Measurements from ENCODE around the gene ANKS4B.

DNA sequence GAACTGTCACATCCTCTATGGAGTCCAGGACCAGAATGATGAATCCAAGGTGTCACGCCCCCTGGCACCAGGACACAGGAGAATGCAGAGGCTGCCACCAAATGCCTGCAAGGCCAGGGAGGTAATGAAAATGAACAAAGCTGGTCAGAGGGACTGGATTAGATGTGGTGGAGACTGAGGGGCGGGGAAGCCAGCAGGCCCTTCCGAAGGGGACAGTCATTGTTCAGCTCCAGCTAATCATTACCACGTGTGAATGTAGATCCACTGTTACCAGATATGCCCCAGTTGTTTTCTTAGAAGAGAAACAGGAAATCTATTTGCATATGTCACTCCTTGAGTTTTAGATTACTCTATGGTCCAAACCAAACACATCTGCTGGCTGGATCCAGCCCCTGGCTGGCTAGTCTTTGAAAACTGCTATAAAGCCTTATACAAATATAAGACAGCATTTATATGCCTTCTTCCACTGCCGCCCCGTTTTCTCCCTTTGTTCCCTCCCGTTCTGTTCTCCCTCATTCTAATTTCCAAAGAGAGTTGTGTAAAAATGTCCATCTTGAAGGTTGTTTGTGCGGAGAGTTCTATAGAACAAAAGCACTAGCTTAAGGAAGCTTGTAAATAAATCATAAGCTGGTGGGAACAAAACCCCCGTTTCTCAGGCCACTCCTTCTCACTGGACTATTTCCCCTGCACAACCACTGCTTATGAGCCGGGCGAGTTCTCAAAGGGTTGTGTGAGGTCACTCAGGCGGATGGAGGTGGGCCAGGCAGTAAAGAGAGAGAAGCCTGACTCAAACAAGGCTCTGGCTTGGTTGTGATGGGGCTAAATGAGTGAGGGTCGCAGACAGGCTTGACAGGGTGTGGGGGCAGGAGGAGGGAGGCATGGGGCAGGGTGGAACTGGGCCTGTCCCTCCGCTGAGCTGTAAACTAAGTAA lies 30.4 kb downstream of the ANKS4B start:
- TF ChIP-seq EZH2 (IDR thresholded peaks at IDR 0.05; ENCODE audit: low read depth, unreplicated experiment) = no peak
- no peak for TF ChIP-seq CTCF (conservative IDR thresholded peaks at IDR 0.05; ENCODE audit: low read depth in 2 of 2)
- TF ChIP-seq JUNB (IDR thresholded peaks at IDR 0.05; ENCODE audit: unreplicated experiment) = no peak
- TF ChIP-seq POLR2AphosphoS5 (IDR thresholded peaks at IDR 0.05; ENCODE audit: low read depth) = no peak
- TF ChIP-seq EZH2phosphoT487 (IDR thresholded peaks at IDR 0.05; ENCODE audit: unreplicated experiment) = no peak

All from GM23338 (cell line).